GM10248 (cell line): ENCODE results near the gene RAP2B.

Source experiments
- CTCF ChIA-PET: fragments of 300-600 bp; sonication (Branson Sonifier 250); formaldehyde crosslinking; extraction: SDS; loops from one replicate; lab custom pipeline; 2021; ENCODE audit warnings: antibody characterized with exemption; lab: Yijun Ruan, JAX
- POLR2A ChIA-PET: fragments of 350-650 bp; sonication (Branson Sonifier 250); formaldehyde crosslinking; extraction: SDS; loops from one replicate; lab custom pipeline; 2020; ENCODE audit warnings: antibody characterized with exemption; lab: Yijun Ruan, JAX
- DNase-seq: peaks from one replicate; pipeline ENCODE4 v3.0.0; 2012; ENCODE audit errors: extremely low spot score
- TF ChIP-seq, protein P1 (sequence below): IDR thresholded peaks from 2 replicates; pipeline ENCODE4 v1.5.1; 2012; ENCODE audit warnings: mild to moderate bottlenecking, low read depth; ENCODE audit errors: extremely low read depth, missing control alignments, control extremely low read depth

The RAP2B gene

DNA sequence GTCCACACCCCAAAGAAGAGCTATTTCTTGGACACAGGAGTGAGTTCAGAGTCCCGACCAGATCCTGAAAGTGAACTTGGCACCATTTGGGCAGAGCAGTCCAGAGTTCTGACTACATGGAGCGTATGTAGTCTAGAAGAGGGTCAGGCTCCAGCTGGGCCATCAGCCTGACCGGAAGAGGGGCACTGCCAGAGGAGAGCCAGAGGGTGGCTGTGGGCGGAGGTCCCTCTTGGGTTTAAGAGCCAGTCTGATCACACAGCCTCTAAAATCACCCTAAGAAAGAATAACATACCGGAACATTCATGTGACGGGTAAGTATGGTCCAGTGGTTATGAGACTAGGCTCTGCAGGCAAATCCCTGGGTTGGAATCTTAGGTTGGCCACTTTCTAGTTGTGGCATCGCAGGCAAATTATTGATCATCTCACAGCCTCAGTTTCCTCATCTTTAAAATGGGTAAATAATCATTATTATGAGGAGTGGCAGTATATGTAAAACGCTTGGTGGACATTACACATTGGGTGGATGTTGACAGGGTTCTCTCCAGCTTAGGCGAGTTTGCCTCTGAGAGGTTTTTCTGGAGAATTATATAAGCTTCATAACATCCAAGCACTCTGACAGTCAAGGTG lies 2.1 kb upstream of the RAP2B start:
- POLR2A ChIA-PET = no interaction called here
- TF ChIP-seq, protein P1, sequence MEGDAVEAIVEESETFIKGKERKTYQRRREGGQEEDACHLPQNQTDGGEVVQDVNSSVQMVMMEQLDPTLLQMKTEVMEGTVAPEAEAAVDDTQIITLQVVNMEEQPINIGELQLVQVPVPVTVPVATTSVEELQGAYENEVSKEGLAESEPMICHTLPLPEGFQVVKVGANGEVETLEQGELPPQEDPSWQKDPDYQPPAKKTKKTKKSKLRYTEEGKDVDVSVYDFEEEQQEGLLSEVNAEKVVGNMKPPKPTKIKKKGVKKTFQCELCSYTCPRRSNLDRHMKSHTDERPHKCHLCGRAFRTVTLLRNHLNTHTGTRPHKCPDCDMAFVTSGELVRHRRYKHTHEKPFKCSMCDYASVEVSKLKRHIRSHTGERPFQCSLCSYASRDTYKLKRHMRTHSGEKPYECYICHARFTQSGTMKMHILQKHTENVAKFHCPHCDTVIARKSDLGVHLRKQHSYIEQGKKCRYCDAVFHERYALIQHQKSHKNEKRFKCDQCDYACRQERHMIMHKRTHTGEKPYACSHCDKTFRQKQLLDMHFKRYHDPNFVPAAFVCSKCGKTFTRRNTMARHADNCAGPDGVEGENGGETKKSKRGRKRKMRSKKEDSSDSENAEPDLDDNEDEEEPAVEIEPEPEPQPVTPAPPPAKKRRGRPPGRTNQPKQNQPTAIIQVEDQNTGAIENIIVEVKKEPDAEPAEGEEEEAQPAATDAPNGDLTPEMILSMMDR = no peak
- DNase-seq = no peak
- CTCF ChIA-PET = interaction anchor here (1.3 to 1.7 kb wide), 3 partner anchors 18 to 131 kb away, joined by 3 to 6 read pairs (median 3); no protein-coding TSS in a partner anchor

DNA sequence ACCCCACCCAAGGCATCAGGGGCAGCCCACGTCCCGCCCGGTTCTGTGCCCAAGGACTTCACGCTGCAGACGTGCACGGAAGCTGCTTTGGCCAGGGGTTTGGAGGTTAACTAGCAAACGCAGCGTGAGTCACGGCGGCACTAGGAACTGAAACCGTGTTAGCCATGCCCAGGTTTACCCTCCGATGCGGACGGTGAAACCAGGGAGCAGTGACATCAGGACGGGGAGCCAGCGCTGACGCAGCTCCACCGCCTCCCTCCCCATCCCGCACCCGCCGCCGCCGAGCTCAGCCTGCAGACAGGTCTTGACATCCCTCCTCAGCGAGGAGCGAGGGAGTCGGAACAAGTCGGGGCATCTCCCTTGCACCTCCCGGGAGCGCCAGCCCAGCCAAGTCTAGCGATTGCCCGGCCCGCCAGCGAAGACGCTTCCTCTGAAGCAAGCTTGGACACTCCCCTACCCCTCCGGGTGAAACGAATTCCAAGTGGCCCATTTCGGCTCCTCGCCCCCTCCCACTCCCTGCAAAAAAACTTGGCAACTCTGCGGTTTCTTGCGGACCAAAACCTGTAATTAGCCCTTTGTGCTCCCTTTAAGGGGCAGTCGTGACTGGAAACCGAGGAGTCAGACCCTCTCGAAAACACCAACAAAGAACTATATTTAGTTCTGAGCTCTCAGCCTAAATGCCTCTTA lies 1.4 kb upstream of the RAP2B start:
- POLR2A ChIA-PET = interaction anchor here (1.1 kb wide), 1 partner anchor 11 kb away, joined by 4 read pairs; no protein-coding TSS in a partner anchor
- CTCF ChIA-PET = interaction anchor here (1.0 to 1.7 kb wide), 6 partner anchors 11 to 608 kb away, joined by 3 to 6 read pairs (median 4); no protein-coding TSS in a partner anchor
- DNase-seq = peak; percentile 76
- TF ChIP-seq, protein P1 = no peak

DNA sequence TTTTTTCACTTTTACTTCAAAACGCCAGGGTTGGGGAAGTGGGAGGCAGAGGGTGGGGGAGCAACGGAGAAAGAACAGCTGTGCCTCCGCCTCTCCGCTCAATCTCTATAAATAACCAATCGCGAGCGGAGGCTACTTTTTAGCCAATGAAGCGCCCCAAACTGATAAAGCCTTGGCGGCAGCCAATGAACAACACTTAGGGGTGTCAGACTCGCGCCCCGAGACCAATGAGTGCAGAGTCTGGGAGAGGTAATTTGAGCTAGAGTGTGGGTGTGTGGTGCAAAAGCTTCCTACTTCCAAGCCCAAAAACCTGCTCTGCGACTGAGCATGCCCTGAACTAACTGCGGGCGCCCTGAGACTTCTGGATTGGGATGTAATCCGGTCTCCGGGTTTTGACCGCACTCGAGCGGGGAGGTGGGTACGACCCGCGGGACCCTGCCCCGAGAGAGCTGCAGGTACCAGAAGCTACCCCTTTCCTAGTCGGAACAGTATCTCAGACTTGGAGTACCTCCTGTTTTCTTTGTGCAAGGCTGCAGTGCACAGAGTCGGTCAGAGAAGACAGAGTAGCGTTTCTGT lies 800 bp upstream of the RAP2B start:
- DNase-seq = peak; percentile 94
- TF ChIP-seq, protein P1 = no peak
- ChIA-PET POLR2A (interaction anchor here (1.1 kb wide), 1 partner anchor 12 kb away, joined by 4 read pairs; no protein-coding TSS in a partner anchor), CTCF (interaction anchor here (1.0 to 1.7 kb wide), 5 partner anchors 12 to 607 kb away, joined by 3 to 6 read pairs (median 4); no protein-coding TSS in a partner anchor)

DNA sequence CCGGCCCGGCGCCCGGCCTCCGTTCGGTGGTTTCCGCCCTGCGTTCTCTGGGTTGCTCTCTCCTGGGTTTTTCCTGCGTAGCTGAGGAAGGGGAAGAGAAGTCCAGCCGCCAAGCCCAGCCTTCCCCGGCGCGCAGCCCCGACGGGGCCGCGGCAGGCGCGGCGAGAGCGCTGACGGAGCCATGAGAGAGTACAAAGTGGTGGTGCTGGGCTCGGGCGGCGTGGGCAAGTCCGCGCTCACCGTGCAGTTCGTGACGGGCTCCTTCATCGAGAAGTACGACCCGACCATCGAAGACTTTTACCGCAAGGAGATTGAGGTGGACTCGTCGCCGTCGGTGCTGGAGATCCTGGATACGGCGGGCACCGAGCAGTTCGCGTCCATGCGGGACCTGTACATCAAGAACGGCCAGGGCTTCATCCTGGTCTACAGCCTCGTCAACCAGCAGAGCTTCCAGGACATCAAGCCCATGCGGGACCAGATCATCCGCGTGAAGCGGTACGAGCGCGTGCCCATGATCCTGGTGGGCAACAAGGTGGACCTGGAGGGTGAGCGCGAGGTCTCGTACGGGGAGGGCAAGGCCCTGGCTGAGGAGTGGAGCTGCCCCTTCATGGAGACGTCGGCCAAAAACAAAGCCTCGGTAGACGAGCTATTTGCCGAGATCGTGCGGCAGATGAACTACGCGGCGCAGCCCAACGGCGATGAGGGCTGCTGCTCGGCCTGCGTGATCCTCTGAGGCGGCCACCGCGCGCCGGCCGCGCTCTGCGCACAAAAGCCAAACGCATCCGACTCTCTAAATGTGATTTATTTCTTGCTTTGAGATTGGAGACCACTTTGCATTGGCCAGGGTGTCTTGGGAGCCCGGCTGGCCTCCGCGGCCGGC lies 727 bp downstream of the RAP2B start:
- peak; percentile 49 for DNase-seq
- TF ChIP-seq, protein P1 = no peak
- POLR2A ChIA-PET = no interaction called here

DNA sequence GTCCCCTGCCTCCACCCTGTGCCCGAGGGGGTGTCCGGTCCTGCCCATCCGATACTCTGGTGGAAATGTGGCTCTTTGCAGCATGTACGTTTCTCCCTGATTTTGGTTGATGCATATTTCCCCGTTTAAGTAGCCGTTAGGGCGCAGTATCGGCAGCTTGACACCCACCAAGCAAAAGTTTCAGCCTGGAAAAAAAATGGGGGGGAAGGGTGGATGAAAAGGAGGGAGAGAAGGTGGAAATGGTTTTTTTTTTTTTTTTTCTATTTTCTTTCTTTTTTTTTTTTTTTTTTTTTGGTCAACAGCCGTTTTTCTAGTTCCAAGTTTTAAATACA lies 1.3 kb downstream of the RAP2B start:
- TF ChIP-seq, protein P1 = no peak
- peak; percentile 19 for DNase-seq
- ChIA-PET CTCF (no interaction called here), POLR2A (no interaction called here)

More for the DNA sequence above, 727 bp downstream of the RAP2B start:
- CTCF ChIA-PET = no interaction called here
